ENCODE results near the gene MTO1.

GRCh38 chr6:73504160-73504559 is 42.6 kb downstream of the MTO1 start:
- TF ChIP-seq, protein P1, sequence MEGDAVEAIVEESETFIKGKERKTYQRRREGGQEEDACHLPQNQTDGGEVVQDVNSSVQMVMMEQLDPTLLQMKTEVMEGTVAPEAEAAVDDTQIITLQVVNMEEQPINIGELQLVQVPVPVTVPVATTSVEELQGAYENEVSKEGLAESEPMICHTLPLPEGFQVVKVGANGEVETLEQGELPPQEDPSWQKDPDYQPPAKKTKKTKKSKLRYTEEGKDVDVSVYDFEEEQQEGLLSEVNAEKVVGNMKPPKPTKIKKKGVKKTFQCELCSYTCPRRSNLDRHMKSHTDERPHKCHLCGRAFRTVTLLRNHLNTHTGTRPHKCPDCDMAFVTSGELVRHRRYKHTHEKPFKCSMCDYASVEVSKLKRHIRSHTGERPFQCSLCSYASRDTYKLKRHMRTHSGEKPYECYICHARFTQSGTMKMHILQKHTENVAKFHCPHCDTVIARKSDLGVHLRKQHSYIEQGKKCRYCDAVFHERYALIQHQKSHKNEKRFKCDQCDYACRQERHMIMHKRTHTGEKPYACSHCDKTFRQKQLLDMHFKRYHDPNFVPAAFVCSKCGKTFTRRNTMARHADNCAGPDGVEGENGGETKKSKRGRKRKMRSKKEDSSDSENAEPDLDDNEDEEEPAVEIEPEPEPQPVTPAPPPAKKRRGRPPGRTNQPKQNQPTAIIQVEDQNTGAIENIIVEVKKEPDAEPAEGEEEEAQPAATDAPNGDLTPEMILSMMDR (IDR thresholded peaks at IDR 0.05; ENCODE audit: low read depth, low read length) = no peak
- TF ChIP-seq EZH2phosphoT487 (IDR thresholded peaks at IDR 0.05; ENCODE audit: low read depth) = no peak
